Astrocyte (in vitro differentiated cells and primary cell): ENCODE results near the gene TOP3B. TPM values are rescaled to one million over a fixed set of nuclear protein-coding genes. Genes with fewer than 3 reads are reported as not detected.

Experiments used
- DNase-seq: peaks from one replicate; pipeline ENCODE4 v3.0.0-alpha.2; 2010; ENCODE audit warnings: low read depth
- FAIRE-seq: peaks from 2 replicates; lab custom pipeline; 2011; peaks lifted over from hg19 to GRCh38; lab: Jason Lieb, UNC
- H2AFZ ChIP-seq: 2 replicates; pipeline ENCODE4 v1.6.0; 2012; ENCODE audit warnings: low read depth, low read length, inconsistent platforms
- H3K27ac ChIP-seq: 2 replicates; pipeline ENCODE4 v1.5.1; 2011; ENCODE audit warnings: low read depth, low read length, inconsistent platforms
- H3K27me3 ChIP-seq: 2 replicates; pipeline ENCODE4 v1.6.0; 2011; ENCODE audit warnings: low read length, inconsistent platforms; ENCODE audit not compliant: insufficient read depth
- H3K36me3 ChIP-seq: 2 replicates; pipeline ENCODE4 v1.5.1; 2011; ENCODE audit warnings: low read length, inconsistent platforms; ENCODE audit not compliant: insufficient read depth
- H3K4me1 ChIP-seq: 2 replicates; pipeline ENCODE4 v1.5.1; 2011; ENCODE audit warnings: low read length, inconsistent platforms; ENCODE audit not compliant: insufficient read depth
- H3K4me2 ChIP-seq: 2 replicates; pipeline ENCODE4 v1.6.0; 2012; ENCODE audit warnings: low read length, inconsistent platforms
- H3K4me3 ChIP-seq: 2 replicates; pipeline ENCODE4 v1.5.1; 2011; ENCODE audit warnings: low read depth, mild to moderate bottlenecking, low read length, inconsistent platforms; ENCODE audit not compliant: insufficient read depth
- H3K79me2 ChIP-seq: 2 replicates; pipeline ENCODE4 v1.6.0; 2012; ENCODE audit warnings: mild to moderate bottlenecking, low read length, inconsistent platforms; ENCODE audit not compliant: insufficient read depth
- H3K9ac ChIP-seq: 2 replicates; pipeline ENCODE4 v1.6.0; 2012; ENCODE audit warnings: mild to moderate bottlenecking, low read length, inconsistent platforms
- H3K9me3 ChIP-seq: 2 replicates; pipeline ENCODE4 v1.5.1; 2012; ENCODE audit warnings: low read depth, mild to moderate bottlenecking, low read length, inconsistent platforms; ENCODE audit not compliant: insufficient read depth
- H4K20me1 ChIP-seq: 2 replicates; pipeline ENCODE4 v1.6.0; 2012; ENCODE audit warnings: low read length, inconsistent platforms; ENCODE audit not compliant: insufficient read depth
- H3K27ac Mint-ChIP-seq: one replicate; pipeline ENCODE4 v1.8.0; 2021; ENCODE audit warnings: mild to moderate bottlenecking, mixed read lengths; ENCODE audit not compliant: unreplicated experiment
- H3K27me3 Mint-ChIP-seq: one replicate; pipeline ENCODE4 v1.8.0; 2021; ENCODE audit warnings: low read depth, mixed read lengths; ENCODE audit not compliant: unreplicated experiment
- H3K36me3 Mint-ChIP-seq: one replicate; pipeline ENCODE4 v1.8.0; 2021; ENCODE audit warnings: low read depth, mixed read lengths; ENCODE audit not compliant: unreplicated experiment
- H3K4me1 Mint-ChIP-seq: one replicate; pipeline ENCODE4 v1.8.0; 2021; ENCODE audit warnings: low read depth, mixed read lengths; ENCODE audit not compliant: unreplicated experiment
- H3K4me3 Mint-ChIP-seq: one replicate; pipeline ENCODE4 v1.8.0; 2021; ENCODE audit warnings: mild to moderate bottlenecking, moderate library complexity, mixed read lengths; ENCODE audit not compliant: unreplicated experiment
- H3K9me3 Mint-ChIP-seq: one replicate; pipeline ENCODE4 v1.8.0; 2021; ENCODE audit warnings: mild to moderate bottlenecking, mixed read lengths; ENCODE audit not compliant: unreplicated experiment
- EZH2 ChIP-seq: IDR thresholded peaks from 2 replicates; pipeline ENCODE4 v1.6.1; 2012; ENCODE audit warnings: mild to moderate bottlenecking, low read length, inconsistent platforms; ENCODE audit not compliant: insufficient read depth
- total RNA-seq: library from RNA; stranded (reverse); gene quantifications from 2 replicates; pipeline ENCODE4 v1.2.1, GENCODE V29; 2021
- TF ChIP-seq, protein P1 (sequence below): IDR thresholded peaks from 2 replicates; pipeline ENCODE4 v1.5.1; 2011; ENCODE audit warnings: low read depth, mild to moderate bottlenecking, inconsistent platforms, low read length, moderate library complexity; ENCODE audit not compliant: insufficient read depth

Gene TOP3B
- total RNA-seq, 1 donor from 2014 or later: 37.3 TPM

DNA sequence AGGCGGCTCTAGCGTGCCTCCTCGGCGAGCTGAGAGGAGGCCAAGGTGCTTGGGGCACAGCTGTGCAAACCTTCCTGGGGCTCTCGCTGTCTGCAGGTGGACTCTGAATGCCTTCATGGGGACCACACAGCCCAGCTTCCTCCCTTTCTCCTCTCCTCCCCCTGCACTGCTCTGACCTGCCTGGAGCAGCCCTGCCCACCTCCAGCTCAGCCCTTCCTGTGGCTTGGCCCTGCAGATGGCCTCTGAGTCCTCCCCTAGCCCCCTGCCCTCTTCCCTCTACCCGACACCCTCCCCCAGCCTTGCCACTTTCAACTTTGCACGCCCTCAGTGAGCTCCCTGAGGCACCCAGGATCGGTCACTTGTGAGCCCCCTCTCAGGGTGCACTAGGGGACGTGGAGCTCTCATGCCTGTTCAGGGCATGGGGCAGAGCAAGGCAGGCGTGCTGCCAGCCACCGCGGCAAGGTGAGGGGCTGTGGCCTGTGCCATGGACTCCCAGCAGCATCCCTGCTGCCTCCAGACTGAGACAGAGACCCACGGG, 61.3 kb downstream of the TOP3B start:
- no peak overlapping the region for H3K4me3 Mint-ChIP-seq
- TF ChIP-seq, protein P1, sequence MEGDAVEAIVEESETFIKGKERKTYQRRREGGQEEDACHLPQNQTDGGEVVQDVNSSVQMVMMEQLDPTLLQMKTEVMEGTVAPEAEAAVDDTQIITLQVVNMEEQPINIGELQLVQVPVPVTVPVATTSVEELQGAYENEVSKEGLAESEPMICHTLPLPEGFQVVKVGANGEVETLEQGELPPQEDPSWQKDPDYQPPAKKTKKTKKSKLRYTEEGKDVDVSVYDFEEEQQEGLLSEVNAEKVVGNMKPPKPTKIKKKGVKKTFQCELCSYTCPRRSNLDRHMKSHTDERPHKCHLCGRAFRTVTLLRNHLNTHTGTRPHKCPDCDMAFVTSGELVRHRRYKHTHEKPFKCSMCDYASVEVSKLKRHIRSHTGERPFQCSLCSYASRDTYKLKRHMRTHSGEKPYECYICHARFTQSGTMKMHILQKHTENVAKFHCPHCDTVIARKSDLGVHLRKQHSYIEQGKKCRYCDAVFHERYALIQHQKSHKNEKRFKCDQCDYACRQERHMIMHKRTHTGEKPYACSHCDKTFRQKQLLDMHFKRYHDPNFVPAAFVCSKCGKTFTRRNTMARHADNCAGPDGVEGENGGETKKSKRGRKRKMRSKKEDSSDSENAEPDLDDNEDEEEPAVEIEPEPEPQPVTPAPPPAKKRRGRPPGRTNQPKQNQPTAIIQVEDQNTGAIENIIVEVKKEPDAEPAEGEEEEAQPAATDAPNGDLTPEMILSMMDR: no peak
- TF ChIP-seq EZH2: no peak
- no peak overlapping the region for H3K9ac ChIP-seq
- no peaks in the 10 kb centered on the region for H3K27me3 ChIP-seq
- no peak overlapping the region for H3K27ac Mint-ChIP-seq
- no peaks in the 10 kb centered on the region for H3K9me3 ChIP-seq
- H3K27me3 Mint-ChIP-seq: no peaks in the 10 kb centered on the region
- DNase-seq (no peak), FAIRE-seq (no peak)
- peaks cover 4% of the 10 kb centered on the region for H4K20me1 ChIP-seq
- peaks cover 4% of the 10 kb centered on the region for H3K4me1 Mint-ChIP-seq
- H3K27ac ChIP-seq: no peak overlapping the region
- no peak overlapping the region for H2AFZ ChIP-seq
- H3K4me3 ChIP-seq: no peak overlapping the region
- no peaks in the 10 kb centered on the region for H3K4me1 ChIP-seq
- no peaks in the 10 kb centered on the region for H3K9me3 Mint-ChIP-seq
- no peaks in the 10 kb centered on the region for H3K36me3 ChIP-seq
- peaks cover 3% of the 10 kb centered on the region for H3K36me3 Mint-ChIP-seq
- no peak overlapping the region for H3K4me2 ChIP-seq
- no peaks in the 10 kb centered on the region for H3K79me2 ChIP-seq

DNA sequence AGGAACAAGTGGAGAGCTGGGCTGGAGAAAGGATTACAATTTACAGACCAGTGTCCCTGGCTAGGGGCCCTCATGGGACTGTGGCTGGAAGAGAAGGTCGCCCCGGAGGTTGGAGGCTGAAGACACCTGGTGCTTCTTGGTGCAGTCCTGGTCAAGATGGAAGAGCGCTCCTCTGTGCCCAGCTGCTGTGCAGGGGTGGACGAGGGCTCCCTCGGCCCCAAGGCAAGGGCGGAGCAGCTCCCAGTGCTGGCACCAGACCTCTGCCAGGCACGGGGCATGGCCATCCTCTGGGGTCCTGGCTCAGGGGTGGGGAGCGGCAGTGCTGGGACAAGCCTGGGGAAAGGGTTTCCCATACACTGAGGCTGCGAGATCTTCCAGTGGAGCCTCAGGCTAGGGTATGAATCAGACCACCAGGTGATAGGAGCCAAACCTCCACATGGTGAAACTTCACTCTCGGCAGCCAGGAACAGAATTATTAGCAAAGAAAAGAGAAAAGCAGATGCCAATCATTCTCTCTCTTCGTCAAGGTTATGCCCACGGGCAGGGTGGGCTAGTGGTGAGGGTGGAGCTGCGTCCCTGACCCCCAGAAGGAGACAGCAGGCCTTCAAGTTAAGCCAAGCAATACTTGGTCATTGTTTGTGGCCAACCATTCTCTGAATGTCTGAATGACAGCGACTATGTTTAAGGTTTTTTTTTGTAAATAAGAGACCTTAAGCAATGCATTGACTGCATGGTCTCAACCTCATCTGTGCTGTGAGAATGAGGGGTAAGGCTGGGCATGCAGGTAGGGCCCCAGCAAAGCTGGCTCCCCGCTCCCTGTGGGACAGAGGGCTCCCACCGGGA, 62.0 kb downstream of the TOP3B start:
- FAIRE-seq (no peak), DNase-seq (no peak)
- Histone ChIP-seq H3K9me3 (no peaks in the 10 kb centered on the region), H4K20me1 (peaks cover 4% of the 10 kb centered on the region), H3K36me3 (no peaks in the 10 kb centered on the region), H3K9ac (no peak overlapping the region), H3K4me2 (no peak overlapping the region), H3K27ac (no peak overlapping the region), H3K79me2 (no peaks in the 10 kb centered on the region), H3K27me3 (no peaks in the 10 kb centered on the region), H3K4me3 (no peak overlapping the region), H3K4me1 (no peaks in the 10 kb centered on the region), H2AFZ (no peak overlapping the region)
- TF ChIP-seq EZH2: no peak
- TF ChIP-seq, protein P1: no peak
- Mint-ChIP-seq H3K9me3 (no peaks in the 10 kb centered on the region), H3K36me3 (peaks cover 3% of the 10 kb centered on the region), H3K4me1 (peaks cover 4% of the 10 kb centered on the region), H3K4me3 (no peak overlapping the region), H3K27ac (no peak overlapping the region), H3K27me3 (no peaks in the 10 kb centered on the region)
